GM10847 (cell line): ENCODE measurements around the gene PRR15L.

Experiments
- POLR2A ChIP-seq: IDR thresholded peaks from 2 replicates; pipeline ENCODE4 v1.6.1; 2011; ENCODE audit not compliant: insufficient read length; ENCODE audit errors: extremely low read depth

The PRR15L gene

GRCh38 chr17:47934856-47935255 lies 22.8 kb downstream of the PRR15L start:
- no peak for TF ChIP-seq POLR2A

GRCh38 chr17:47931848-47932247 lies 25.8 kb downstream of the PRR15L start:
- no peak for TF ChIP-seq POLR2A

DNA sequence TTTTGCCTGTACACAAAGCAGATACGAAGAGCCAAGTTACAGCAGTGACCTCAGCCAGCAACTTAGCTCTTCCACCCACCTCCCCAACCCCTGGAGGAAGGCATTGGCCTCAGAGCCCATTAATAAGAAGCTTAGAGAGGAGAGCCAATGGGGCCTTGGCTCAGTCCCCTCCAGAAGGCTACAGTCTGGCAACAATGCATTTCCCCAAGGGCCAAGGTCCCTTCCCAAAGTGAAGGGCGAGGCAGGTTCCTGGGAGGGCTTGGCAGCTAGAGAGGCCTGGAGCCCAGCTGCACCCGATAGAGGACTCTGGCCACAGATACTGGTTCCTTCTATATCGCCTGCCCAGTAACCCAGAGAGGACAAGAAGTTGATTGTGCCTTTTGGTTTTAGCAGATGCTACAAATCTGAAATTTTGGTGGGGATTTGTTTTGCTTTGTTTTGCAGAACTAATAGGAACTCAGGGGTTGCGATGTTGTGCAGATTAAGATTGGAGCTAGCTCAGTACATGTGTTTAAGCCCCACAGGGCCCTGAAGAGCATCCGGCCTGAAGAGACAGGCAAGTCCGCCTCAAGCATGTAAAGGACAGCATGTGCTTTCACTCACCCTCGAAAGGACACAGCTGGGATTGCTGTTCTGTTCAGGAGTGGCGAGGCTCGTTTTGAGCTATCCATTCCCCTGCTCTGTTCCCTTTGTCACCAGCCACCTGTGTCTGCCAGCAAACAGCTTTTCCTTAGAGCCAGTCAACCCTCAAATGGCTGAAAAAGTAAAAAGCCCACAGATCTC lies 28.3 kb downstream of the PRR15L start:
- no peak for TF ChIP-seq POLR2A

- TF ChIP-seq POLR2A, result no peak
These were observed 29.3 kb downstream of the PRR15L start for GRCh38 chr17:47928415-47928814.

DNA sequence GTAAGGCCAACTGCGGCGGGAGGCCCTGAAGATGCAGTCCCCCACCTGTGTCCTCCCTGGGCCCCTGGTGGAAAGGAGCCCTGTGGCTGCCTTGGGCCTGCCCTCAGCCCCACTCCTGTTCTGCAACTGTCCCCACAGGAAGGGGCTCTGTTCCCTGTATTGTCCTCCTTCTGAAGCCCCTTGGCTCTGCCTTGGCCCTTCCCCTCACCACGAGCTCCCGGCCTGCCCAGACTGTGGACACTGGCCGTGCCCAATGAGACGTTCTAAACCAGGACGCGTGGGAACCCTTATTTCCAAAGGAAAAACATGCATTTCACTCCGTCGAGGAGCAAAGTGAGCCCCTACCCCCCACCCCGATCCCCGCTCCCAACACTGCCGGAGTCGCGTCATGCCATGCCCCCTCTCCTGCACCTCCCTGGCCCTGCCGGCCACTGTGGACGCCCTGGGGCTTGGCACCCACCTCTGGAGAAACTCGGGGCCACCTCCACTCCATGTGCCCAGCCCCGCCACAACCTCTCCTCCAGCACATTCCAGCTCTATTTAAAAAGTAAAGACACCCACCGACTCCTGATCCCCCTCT lies 29.8 kb downstream of the PRR15L start:
- TF ChIP-seq POLR2A, result no peak

GRCh38 chr17:47925678-47925988 lies 32.0 kb downstream of the PRR15L start:
- TF ChIP-seq POLR2A, result no peak

DNA sequence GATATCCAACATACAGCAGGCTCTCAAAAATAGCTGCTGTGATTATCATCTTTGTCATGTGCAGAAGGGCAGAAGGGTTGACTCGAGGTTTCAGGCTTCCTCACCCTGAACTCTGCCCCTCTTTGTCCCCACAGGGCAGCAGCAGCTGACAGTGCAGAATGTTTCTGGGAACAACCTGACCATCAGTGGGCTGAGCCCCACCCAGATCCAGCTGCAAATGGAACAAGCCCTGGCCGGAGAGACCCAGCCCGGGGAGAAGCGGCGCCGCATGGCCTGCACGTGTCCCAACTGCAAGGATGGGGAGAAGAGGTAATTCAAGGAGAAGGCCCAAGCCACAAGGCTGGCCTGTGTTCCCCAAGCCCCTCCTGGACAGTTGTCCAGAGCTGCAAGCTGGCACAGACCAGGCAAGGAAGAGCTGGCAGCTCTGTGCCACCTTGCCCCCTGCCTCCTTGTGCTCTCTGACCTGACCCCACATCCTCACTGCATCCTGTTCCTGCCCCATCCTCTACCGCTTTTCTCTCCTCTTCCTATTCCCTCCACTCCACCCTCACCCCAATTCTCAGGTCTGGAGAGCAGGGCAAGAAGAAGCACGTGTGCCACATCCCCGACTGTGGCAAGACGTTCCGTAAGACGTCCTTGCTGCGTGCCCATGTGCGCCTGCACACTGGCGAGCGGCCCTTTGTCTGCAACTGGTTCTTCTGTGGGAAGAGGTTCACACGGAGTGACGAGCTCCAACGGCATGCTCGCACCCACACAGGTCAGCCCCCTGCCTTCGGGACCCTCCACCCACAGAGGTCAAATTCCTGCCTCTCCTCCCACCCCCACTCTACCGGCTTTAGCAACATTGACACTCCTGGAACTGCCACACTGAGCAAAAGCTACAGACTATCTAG lies 32.7 kb downstream of the PRR15L start:
- TF ChIP-seq POLR2A, result no peak

DNA sequence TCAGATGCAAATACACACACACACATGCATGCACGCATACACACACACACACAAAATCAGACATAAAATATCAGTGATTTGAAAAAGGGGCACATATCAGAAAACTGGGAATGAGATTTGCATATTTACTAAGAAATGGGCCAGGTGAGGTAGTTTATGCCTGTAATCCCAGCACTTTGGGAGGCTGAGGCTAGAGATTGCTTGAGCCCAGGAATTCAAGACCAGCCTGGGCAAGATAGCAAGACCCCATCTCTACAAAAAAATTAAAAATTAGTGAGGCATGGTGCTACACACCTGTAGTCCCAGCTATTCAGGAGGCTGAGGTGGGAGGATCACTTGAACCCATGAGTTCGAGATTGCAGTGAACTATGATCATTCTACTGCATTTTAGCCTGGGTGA lies 38.7 kb downstream of the PRR15L start:
- TF ChIP-seq POLR2A, result no peak

DNA sequence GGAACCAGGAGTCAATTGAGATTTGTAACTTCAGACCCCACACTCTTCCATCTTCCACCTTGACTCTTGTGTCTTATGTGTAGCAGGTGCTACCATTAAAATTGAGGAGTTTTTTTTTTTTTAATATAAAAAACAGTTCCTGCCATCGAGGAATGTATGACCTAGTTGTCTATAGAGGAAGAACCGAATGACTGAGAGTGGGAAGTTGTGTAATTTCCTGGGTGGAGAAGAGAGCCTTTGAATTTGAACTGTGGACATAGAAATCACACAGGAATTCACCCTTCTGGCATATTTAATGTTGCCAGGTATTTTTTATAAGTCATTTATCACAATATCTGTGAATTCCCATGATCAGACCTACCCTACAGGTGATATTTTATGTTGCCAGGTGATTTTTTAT lies 39.7 kb downstream of the PRR15L start:
- TF ChIP-seq POLR2A, result no peak

GRCh38 chr17:47917581-47917980 lies 40.1 kb downstream of the PRR15L start:
- TF ChIP-seq POLR2A, result no peak

- no peak for TF ChIP-seq POLR2A
These were observed 41.0 kb downstream of the PRR15L start for GRCh38 chr17:47916489-47917208.

DNA sequence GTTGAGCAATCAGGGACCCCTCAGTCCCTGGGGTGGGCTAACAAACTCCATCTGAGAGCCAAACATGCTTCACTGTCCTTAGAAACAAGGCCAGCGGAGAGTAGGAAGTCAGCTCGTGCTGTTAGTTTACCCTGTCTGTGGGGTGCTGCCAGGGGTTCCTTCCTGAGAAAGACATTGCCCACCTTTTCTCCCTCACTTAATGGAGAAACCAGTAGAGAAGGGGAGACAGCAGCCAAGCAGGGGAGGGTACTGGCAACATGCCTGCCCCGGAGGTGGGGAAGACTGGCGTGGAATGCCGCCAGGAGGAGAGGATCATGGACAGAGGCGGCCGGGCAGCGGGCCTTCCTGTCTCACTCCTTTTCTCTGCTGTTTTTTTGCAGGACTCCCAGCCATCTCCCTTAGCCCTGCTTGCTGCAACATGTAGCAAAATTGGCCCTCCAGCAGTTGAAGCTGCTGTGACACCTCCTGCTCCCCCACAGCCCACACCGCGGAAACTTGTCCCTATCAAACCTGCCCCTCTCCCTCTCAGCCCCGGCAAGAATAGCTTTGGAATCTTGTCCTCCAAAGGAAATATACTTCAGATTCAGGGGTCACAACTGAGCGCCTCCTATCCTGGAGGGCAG lies 41.8 kb downstream of the PRR15L start:
- TF ChIP-seq POLR2A, result no peak

GRCh38 chr17:47914306-47914948 lies 43.3 kb downstream of the PRR15L start:
- TF ChIP-seq POLR2A, result no peak

GRCh38 chr17:47913050-47913449 lies 44.6 kb downstream of the PRR15L start:
- TF ChIP-seq POLR2A, result no peak
